Ramos (cell line): ENCODE data around the gene TJP1.
"Not testable (repeated sequence)": the region's sequence is repeated elsewhere in the genome, so short reads cannot be mapped to it uniquely, and the experiment has no call there.

Experiments
- in situ Hi-C: fragments of 300-500 bp; cut with MboI; formaldehyde crosslinking; loops from one replicate; pipeline ENCODE4 v1.14.3; 2022; ENCODE audit warnings: low sequenced_read_pairs; ENCODE audit not compliant: unreplicated experiment

The TJP1 gene

GRCh38 chr15:29840926-29841325 lies 18.7 kb upstream of the TJP1 start:
- in situ Hi-C loops: no loop called here

- in situ Hi-C loops: no loop called here
Observed at GRCh38 chr15:29840054-29840453, 17.8 kb upstream of the TJP1 start.

- in situ Hi-C loops: no loop called here
Observed at GRCh38 chr15:29838352-29839010, 16.2 kb upstream of the TJP1 start.

- in situ Hi-C loops: no loop called here
Observed at GRCh38 chr15:29835301-29835700, 13.0 kb upstream of the TJP1 start.

GRCh38 chr15:29832709-29833108 lies 10.4 kb upstream of the TJP1 start:
- in situ Hi-C loops: no loop called here

GRCh38 chr15:29826908-29827820 lies 4.9 kb upstream of the TJP1 start:
- in situ Hi-C loops: no loop called here

- in situ Hi-C loops: no loop called here
Observed at GRCh38 chr15:29825227-29825626, 3.0 kb upstream of the TJP1 start.

GRCh38 chr15:29822684-29823459 lies 604 bp upstream of the TJP1 start:
- in situ Hi-C loops: no loop called here

- in situ Hi-C loops: no loop called here
Observed at GRCh38 chr15:29821416-29822099, 710 bp downstream of the TJP1 start.

GRCh38 chr15:29820394-29821154 lies 1.7 kb downstream of the TJP1 start:
- in situ Hi-C loops: no loop called here

- in situ Hi-C loops: no loop called here
Observed at GRCh38 chr15:29819979-29820378, 2.3 kb downstream of the TJP1 start.

- in situ Hi-C loops: no loop called here
Observed at GRCh38 chr15:29818141-29818540, 4.1 kb downstream of the TJP1 start.

GRCh38 chr15:29817455-29817854 lies 4.8 kb downstream of the TJP1 start:
- in situ Hi-C loops: not testable (repeated sequence)

- in situ Hi-C loops: no loop called here
Observed at GRCh38 chr15:29815000-29815710, 7.1 kb downstream of the TJP1 start.

- in situ Hi-C loops: no loop called here
Observed at GRCh38 chr15:29813009-29813408, 9.3 kb downstream of the TJP1 start.

GRCh38 chr15:29812384-29812694 lies 9.9 kb downstream of the TJP1 start:
- in situ Hi-C loops: no loop called here

- in situ Hi-C loops: no loop called here
Observed at GRCh38 chr15:29811691-29812383, 10.4 kb downstream of the TJP1 start.

GRCh38 chr15:29805708-29806104 lies 16.6 kb downstream of the TJP1 start:
- in situ Hi-C loops: no loop called here
